A549 (cell line): Measurements from ENCODE around the gene KRT71.

Experiments
- MAFK ChIP-seq: fragments of 450-650 bp; IDR thresholded peaks from 2 replicates; pipeline ENCODE4 v1.6.1; 2014; ENCODE audit not compliant: partially characterized antibody
- RAD21 ChIP-seq, 2 experiments: fragments of >200 bp in 1 of 2; sonication (Bioruptor Twin) in 1 of 2; formaldehyde crosslinking in 1 of 2; IDR thresholded peaks in 1 of 2; conservative IDR thresholded peaks in 1 of 2; 2 replicates in 1 of 2; 3 replicates in 1 of 2; pipeline ENCODE4 v1.6.1; 2012 to 2018; ENCODE audit warnings: inconsistent platforms in 1 of 2

GRCh38 chr12:52539083-52539820 is 13.7 kb downstream of the KRT71 start:
- TF ChIP-seq MAFK (no peak), RAD21 (conservative IDR thresholded peaks at IDR 0.05 in 1 of 2, IDR thresholded peaks at IDR 0.05 in 1 of 2) (no peak)
